GM18508 (cell line): ENCODE measurements around the gene AUTS2.
"Not testable (repeated sequence)": the region's sequence is repeated elsewhere in the genome, so short reads cannot be mapped to it uniquely, and the experiment has no call there.

Source experiments
- ATAC-seq: cut with Tn5 transposase; IDR thresholded peaks from one replicate; pipeline ENCODE4 v1.9.1; 2021; ENCODE audit warnings: moderate number of reproducible peaks; ENCODE audit not compliant: insufficient read depth, unreplicated experiment

AUTS2 gene

DNA sequence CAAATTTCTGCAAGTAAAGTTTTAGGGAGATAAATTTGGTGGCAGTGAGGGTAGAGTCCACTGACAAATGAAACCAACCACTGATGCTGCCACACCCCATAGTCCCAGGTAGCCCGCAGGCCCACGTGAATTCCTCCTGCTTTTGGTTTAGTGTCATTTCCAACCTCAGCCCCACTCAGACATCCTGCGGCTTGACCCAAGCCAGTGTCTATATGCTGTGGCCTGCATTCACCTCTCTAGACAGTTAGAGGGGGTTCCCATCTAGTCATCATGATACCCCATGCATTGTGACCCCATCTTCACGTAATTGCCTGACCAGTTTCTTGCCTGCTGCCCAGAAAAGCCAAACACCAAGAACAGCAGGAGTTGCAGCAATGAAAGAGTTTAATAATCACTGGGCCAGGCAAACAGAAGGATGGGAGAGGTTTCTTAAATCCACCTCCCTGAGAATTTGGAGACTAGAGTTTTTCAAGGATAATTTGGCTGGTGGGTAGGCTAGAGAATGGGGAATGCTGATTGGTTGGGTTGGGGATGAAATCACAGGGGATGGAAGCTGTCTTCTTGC is 1201.6 kb downstream of the AUTS2 start:
- ATAC-seq = no peak

DNA sequence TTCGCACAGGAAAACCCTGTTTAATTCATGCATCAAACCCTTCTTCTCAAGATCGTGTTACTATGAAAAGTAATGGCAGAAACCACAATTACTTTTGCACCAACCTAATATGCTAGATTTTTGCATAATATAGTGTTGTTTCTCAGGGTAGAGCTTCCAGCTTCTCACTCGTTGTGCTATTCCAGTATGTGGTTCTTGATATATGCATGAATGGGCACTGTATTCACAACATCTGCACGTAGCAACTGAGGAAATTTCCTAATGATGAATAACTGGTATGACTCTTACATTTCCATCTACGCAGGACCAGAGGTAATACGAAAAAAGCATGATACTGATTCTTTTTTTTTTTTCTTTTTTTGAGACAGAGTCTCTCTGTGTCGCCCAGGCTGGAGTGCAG is 1207.1 kb downstream of the AUTS2 start:
- ATAC-seq = no peak

DNA sequence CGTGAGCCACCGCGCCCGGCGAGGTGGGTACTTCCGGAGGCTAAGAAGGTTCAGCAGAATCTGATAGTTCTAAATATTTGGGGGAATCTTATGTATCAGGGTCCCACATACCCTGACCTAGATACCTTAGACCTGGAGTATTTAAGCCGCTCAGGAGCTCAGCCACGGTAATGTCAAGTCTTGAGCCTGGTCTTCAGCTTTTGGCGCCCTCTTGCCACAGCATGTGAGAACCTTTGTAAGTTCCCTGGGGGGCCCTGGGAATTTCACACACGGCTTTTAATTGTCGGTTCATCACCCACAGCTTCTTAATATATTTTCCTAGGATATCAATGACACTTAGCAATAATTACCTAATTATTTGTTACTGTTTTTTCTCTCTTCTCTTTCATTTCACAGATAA is 1209.4 kb downstream of the AUTS2 start:
- ATAC-seq = no peak

- no peak for ATAC-seq
These were observed 1210.6 kb downstream of the AUTS2 start for GRCh38 chr7:70808876-70809275.

DNA sequence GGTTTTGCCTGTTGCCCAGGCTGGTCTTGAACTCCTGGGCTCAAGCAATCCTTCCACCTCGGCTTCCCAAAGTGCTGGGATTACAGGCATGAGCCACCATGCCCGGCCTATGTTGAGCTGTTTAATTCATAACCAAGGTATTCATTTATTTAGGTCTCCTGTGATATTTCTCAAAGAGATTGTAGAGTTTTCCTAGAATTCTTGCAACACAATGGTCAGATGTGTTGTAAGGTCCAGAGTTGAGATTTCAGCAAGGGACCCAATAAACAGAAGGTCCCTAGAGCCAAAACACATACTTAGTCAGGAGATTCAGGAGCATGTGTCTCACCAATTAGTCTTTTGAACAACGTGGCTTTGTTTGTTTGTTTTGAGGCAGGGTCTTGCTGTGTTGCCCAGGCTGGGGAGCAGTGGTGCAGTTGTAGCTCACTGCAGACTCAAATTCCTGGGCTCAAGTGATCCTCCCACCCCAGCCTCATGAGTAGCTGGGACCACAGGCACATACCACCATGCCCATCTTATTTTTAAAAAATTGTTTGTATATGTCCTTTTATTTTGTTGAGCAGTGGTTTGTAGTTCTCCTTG is 1212.4 kb downstream of the AUTS2 start:
- no peak for ATAC-seq

DNA sequence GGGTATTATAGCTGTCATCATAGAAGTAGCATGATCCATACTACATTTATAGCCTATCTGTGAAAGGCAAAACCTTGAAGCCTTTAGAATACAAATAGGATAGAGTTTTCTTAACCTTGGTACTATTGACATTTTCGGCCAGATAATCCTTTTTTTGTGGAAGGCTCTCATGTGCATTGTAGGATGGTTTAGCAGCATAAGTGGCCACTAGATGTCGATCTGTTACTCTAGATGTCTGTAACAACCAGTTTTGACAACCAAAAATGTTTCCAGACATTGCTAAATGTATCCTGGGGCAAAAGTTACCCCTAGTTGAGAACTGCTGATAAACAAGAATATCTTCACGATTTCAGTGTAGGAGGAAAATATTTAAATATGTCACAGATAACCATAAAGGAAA is 1214.2 kb downstream of the AUTS2 start:
- ATAC-seq = no peak

DNA sequence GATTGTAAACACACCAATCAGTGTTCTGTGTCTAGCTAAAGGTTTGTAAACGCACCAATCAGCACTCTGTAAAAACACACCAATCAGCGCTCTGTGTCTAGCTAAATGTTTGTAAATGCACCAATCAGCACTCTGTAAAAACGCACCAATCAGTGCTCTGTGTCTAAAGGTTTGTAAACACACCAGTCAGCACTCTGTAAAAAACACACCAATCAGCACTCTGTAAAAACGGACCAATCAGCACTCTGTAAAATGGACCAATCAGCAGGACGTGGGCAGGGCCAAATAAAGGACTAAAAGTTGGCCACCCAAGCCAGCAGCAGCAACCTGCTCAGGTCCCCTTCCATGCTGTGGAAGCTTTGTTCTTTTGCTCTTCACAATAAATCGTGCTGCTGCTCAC is 1224.2 kb downstream of the AUTS2 start:
- ATAC-seq = not testable (repeated sequence)

GRCh38 chr7:70829221-70830059 is 1231.2 kb downstream of the AUTS2 start:
- ATAC-seq = no peak

GRCh38 chr7:70830060-70830395 is 1231.8 kb downstream of the AUTS2 start:
- no peak for ATAC-seq

DNA sequence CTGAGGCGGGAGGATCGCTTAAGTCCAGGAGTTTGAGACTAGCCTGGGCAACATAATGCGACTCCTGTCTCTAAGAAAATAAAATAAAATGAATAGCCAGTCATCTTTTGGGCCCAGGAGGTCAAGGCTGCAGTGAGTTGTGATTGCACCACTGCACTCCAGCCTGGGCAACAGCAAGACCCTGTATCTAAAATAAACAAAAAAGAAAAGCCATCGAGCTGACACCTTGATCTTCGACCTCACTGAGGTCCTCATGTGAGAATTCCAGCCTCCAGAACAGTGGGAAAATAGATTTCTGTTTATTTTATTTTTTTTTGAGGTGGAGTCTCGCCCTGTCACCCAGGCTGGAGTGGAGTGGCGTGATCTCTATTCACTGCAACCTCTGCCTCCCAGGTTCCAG is 1232.2 kb downstream of the AUTS2 start:
- ATAC-seq = no peak

DNA sequence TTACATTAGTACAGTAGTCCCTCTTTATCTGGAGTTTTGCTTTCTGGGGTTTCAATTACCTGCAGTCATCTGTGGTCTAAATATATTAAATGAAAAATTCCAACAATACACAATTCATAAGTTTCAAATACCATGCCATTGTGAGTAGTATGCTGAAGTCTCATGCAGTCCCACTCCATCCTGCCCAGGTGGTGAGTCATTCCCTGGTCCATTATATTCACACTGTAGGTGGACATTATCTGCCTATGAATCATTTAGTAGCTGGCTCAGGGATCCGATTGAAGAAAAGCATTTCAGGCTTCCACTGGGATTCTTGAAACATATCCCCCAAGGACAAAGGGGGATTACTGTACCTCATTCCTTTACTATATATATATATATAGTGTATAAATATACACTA is 1235.5 kb downstream of the AUTS2 start:
- no peak for ATAC-seq

GRCh38 chr7:70834424-70834823 is 1236.1 kb downstream of the AUTS2 start:
- no peak for ATAC-seq

DNA sequence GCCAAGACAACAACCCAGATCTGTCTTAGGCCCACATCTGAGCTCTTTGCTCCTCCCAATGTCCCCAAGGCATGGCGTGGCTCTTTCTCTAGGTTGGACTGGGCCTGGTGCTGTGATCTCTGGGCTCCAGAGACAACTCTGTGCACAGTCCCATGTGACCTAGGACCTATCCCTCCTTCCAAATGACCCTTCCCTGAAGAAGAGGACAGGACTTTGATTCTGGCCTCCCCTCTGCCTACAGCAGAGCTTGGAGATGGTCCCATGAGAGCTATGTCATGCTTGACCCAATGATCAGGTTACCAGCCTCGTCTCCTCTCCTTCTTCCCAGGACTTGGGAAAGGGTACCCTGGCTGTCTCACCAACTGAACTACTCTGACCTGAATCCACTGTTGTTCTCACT is 1237.4 kb downstream of the AUTS2 start:
- ATAC-seq = no peak

- ATAC-seq = no peak
These were observed 1238.0 kb downstream of the AUTS2 start for GRCh38 chr7:70836279-70836678.

- ATAC-seq = no peak
These were observed 1238.7 kb downstream of the AUTS2 start for GRCh38 chr7:70836946-70837345.

DNA sequence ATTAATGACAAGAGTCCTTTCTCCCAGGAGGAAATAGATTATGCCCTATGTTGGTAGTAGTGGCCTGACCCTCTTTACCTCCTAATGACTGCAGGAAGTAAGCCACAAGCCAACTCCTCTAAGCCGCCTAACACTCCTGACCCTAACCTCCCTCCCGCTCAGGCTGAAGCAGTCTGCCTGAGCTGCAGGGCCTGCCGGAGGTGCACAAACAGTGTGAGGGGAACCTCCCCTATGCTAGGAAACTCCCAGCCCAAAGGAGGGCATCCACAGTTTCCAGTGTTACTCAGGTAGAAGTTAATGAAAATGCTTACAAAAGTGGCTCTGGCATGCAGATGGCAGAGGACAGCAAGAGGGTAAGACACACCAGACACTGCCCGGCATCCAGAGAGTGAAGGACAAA is 1239.3 kb downstream of the AUTS2 start:
- ATAC-seq = no peak

GRCh38 chr7:70838292-70838907 is 1240.1 kb downstream of the AUTS2 start:
- ATAC-seq = no peak
